ENCODE data around the gene ICAM1.
A peak's percentile ranks its signal among the peaks of the same experiment; 100 is the strongest.
"Not testable (repeated sequence)": the region's sequence is repeated elsewhere in the genome, so short reads cannot be mapped to it uniquely, and the experiment has no call there.

The ICAM1 gene

DNA sequence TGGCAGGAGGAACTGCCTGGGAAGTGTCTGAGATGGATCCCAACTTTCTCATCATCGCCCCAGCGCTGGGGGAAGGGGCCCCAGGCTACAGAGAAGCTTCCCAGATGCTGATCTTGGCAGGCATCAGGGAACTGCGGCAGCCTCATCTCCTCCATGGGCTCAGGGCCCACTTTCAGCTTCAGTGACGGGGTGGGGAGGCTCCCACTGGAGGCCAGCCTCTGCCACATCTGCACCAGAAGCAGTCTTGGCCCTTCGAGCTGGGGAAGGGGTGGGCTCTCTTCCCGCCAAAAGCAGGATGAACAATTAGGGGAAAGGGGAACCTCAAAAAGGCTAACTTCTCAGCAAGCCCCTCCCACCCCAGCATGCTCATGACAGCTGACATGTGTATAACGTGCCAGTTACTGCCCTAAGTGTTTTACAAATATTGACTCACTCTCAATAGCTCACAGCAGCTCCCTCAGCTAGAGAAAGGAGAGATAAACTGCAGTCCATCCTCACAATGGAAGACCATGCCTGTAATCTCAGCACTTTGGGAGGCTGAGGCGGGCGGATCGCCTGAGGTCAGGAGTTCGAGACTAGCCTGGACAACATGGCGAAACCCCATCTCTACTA is 32.6 kb upstream of the ICAM1 start:
- in situ Hi-C loops (cut with HindIII; ENCODE audit: low pct_ligation_motif_present, low pct_unique_long_range_greater_than_20kb, low sequenced_read_pairs): no loop called here
- no peak for DNase-seq

DNA sequence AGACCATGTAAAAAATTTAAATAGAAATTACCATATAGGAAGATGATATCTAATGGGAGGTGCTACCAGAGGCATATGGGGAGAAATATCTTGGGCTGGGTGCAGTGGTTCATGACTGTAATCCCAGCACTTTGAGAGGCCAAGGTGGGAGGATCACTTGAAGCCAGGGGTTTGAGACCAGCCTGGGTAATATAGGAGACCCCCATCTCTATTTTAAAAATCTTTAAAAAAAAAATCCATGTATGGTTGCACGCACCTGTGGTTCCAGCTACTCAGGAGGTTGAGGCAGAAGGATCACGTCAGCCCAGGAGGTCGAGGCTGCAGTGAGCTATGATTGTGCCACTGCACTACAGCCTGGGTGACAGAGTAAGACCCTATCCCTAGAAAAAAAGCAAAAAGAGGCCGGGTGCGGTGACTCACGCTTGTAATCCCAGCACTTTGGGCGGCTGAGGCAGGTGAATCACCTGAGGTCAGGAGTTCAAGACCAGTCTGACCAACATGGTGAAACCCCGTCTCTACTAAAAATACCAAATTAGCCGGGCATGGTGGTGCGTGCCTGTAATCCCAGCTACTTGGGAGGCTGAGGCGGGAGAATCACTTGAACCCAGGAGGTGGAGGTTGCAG is 29.0 kb upstream of the ICAM1 start:
- in situ Hi-C loops (cut with HindIII; ENCODE audit: low pct_ligation_motif_present, low pct_unique_long_range_greater_than_20kb, low sequenced_read_pairs); DNase-seq: not testable (repeated sequence)

DNA sequence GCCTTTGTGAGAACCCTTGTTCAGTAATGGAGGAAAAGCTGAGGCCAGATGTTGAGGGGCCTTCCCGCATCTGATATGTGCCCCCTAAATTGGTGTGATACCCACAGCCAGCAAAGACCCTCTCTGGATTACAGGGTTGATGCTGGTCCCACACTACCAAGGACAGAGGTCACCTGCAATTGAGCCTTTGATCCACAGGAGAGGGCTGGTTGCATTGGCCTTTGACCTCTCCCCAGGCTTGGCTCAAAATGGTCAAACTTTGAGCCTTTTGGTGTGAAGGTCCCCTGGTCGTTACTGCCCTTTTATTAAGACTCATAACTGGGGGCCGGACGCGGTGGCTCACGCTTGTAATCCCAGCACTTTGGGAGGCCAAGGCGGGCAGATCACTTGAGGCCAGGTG is 27.3 kb upstream of the ICAM1 start:
- no peak for DNase-seq
- in situ Hi-C loops (cut with HindIII; ENCODE audit: low pct_ligation_motif_present, low pct_unique_long_range_greater_than_20kb, low sequenced_read_pairs): no loop called here

DNA sequence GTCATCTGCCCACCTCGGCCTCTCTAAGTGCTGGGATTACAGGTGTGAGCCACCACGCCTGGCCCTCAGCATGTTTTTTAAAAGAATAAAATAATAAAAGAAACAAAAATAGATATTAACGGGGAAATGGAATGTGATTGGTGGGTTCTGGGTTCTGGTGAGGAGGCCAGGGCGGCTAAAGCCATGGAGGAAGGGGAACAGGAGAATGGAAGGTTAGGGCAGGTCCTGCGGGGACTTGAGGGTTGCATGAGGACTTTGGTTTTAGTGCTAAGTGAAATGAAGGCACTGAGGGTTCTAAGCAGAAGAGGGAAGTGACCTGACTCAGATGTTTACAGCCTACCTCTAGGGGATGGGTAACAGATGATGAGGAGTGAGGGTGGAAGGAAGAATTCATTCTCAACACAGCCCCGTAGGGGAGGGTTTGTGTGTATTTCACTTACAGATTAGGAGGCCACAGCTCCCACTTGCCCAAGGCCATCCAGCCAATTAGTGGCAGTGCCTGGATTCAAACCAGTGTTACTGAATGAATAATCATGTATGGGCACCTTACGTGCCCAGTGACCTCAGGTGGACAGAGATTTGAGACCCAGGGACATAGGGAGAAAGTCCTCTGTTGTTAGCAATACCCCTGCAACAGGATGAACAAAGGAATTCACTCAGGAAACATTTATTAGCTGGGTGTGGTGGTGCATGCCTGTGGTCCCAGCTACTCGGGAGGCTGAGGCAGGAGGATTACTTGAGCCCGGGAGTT is 25.6 kb upstream of the ICAM1 start:
- no peak for DNase-seq
- in situ Hi-C loops (cut with HindIII; ENCODE audit: low pct_ligation_motif_present, low pct_unique_long_range_greater_than_20kb, low sequenced_read_pairs): no loop called here

DNA sequence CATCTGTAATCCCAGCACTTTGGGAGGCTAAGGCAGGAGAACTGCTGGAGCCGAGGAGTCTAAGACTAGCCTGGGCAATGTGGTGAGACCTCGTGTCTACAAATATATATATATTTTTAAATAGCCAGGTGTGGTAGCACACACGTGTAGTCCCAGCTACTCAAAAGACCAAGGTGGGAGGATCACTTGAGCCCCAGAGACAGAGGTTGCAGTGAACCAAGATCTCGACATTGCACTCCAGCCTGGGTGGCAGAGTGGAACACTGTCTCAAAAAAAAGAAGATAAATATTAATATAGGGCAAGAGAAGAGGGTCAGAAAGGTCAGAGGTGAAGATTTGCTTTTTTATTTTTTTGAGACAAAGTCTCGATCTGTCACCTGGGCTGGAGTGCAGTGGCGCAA is 24.4 kb upstream of the ICAM1 start:
- no peak for DNase-seq
- in situ Hi-C loops (cut with HindIII; ENCODE audit: low pct_ligation_motif_present, low pct_unique_long_range_greater_than_20kb, low sequenced_read_pairs): no loop called here

DNA sequence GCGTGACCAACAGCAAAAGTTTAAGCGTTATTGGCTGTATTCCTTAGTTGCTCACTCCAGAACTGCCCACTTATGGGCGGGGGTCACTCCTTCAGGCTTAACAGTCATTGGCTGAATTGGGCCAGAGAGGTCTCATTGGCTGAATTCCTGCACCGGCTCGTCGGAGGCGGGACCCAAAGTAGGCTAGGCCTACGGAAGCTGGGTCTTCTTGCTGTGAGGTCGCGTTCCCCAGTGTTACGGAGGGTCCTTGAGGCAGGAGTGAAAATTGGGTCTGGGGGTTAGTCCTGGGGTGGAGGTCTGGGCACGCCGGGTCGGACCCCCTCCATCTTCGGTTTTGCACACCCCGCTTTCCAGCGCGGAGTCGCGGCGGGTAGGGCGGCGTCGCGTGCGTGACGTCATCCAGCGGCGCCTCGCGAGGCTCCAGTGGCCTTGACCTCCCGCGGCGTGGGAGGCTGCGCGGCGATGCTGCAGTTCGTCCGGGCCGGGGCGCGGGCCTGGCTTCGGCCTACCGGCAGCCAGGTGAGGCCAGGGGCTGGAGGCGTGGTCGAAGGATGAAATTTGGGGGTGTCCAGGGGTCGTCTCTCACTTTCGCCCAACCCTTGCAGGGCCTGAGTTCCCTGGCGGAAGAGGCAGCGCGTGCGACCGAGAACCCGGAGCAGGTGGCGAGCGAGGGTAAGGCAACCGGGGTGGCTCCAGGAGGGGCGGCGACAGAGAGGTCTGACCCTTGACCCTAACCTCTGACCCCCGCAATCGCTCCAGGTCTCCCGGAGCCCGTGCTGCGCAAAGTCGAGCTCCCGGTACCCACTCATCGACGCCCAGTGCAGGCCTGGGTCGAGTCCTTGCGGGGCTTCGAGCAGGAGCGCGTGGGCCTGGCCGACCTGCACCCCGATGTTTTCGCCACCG is 18.9 kb upstream of the ICAM1 start, which contains the start of gene MRPL4:
TSS of gene MRPL4 (plus strand) at position 423 of the 903 bp plus-strand sequence. CDS start at position 463, 40 bp downstream.
- in situ Hi-C loops (cut with HindIII; ENCODE audit: low pct_ligation_motif_present, low pct_unique_long_range_greater_than_20kb, low sequenced_read_pairs): no loop called here
- peak; percentile 98 for DNase-seq

DNA sequence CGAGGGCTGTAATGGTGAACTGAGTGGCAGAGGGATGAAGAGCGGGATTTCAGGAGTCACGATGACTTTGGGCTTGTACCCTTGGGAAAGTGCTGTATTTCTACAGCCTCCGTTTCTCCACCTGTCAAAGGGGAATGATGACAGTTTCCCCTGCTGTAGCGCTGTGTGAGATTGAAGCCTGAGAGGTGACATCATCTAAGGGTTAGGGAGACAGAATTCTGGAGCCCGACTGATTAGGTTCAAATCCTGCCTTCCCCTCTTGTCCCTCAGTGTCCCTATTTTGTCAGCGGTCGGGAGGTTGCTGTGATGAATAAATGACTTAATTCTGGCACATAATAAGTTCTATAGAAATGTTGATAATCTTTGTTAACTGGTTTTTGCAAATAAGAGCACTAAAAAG is 18.2 kb upstream of the ICAM1 start:
- in situ Hi-C loops (cut with HindIII; ENCODE audit: low pct_ligation_motif_present, low pct_unique_long_range_greater_than_20kb, low sequenced_read_pairs): no loop called here
- no peak for DNase-seq

DNA sequence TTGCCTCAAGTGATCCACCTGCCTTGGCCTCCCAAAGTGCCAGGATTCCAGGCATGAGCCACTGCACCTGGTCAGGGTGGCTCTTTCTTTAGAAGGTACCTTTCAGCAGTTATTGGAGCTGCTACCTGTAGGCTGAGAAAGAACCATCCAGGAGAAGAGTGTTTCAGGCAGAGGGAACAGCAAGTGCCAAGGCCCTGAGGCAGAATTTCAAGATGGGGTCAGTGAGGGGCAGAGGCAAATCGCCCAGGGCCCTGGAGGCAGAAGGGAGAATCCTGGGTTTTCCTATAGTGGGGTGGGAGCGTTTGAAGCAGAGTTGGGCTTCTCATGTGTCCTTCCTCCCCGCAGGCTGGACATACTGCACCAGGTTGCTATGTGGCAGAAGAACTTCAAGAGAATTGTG is 16.7 kb upstream of the ICAM1 start:
- no peak for DNase-seq
- in situ Hi-C loops (cut with HindIII; ENCODE audit: low pct_ligation_motif_present, low pct_unique_long_range_greater_than_20kb, low sequenced_read_pairs): no loop called here

DNA sequence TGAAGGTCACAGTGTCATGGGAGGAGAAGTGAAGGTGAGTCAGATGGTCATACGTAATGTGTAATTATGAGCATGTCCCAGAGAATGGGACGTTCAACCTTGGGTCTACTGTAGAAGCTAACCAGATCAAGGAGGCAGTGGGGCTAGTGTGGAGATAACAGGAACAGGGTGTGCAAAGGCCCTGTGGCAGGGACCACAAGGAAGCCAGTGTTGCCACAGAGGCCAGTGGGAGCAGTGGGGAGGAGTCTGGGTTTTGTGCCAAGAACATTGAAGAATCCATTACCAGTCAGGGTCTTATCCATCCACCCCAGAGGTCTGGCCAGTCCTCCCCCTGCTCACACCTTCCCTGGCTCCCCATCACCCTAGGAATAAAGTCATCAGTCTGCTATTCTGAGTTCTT is 15.6 kb upstream of the ICAM1 start:
- in situ Hi-C loops (cut with HindIII; ENCODE audit: low pct_ligation_motif_present, low pct_unique_long_range_greater_than_20kb, low sequenced_read_pairs): no loop called here

DNA sequence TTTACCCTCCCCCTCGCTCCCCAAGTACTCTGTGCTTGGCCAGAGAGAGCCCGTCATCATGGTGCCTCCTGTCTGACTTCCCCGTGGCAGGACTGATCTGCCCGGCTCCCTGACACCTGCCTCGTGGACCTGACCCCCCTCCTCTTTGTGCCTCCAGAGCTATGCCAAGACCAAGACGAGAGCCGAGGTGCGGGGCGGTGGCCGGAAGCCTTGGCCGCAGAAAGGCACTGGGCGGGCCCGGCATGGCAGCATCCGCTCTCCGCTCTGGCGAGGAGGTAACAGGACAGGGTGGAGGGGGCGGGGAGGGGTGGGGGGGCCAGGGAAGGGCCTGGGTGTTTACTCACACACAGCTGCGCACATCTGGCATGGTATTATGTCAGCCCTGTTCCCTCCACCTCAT is 14.4 kb upstream of the ICAM1 start:
- in situ Hi-C loops (cut with HindIII; ENCODE audit: low pct_ligation_motif_present, low pct_unique_long_range_greater_than_20kb, low sequenced_read_pairs): no loop called here
- DNase-seq: no peak

More for the DNA sequence above, 15.6 kb upstream of the ICAM1 start:
- no peak for DNase-seq

DNA sequence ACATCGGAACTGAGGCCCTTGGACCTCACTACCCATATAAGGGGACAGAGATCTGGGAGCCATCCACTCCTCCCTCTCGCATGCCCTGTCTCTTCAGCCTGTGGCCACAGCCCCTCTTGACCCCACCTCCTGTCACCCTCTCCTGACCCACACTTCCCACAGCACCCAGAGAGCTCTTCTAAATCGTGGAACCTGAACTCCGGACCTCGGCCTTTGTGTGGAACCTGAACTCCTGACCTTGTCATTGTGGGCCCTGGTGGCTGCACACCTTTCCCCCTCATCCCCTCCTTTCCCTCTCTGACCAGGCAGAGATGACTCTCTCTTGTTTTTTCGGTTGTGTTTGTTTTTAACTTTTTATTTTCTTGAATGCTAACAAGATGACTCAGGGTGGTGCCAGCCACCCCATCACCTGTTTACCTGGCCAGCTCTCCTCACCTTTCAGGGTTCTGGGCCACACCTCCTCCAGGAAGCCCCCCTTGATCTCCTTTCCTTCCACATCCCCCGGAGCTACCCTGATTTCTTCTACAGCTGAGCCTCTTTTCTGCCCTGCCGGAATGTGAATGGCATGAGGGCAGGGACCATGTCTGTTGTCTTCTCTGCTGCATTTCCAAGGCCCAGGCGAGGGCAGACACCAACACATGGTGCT is 13.8 kb upstream of the ICAM1 start:
- in situ Hi-C loops (cut with HindIII; ENCODE audit: low pct_ligation_motif_present, low pct_unique_long_range_greater_than_20kb, low sequenced_read_pairs): no loop called here
- DNase-seq: no peak

DNA sequence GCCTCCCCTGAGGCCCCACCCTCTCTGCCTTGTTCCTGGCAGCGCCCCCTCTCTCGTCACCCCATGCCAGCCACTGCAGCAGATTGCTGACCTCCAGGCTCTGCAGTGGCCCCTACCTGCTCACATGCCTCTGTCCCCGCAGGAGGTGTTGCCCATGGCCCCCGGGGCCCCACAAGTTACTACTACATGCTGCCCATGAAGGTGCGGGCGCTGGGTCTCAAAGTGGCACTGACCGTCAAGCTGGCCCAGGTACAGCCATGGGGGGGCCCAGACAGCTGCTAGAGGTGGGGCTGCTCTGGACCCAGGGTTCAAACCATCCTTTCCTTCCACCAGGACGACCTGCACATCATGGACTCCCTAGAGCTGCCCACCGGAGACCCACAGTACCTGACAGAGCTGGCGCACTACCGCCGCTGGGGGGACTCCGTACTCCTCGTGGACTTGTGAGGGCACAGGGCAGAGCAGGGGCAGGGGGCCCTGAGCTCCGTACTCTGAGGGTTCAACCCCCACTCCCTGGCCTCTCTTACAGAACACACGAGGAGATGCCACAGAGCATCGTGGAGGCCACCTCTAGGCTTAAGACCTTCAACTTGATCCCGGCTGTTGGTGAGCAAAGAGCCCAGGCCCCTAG is 12.7 kb upstream of the ICAM1 start:
- DNase-seq: no peak
- in situ Hi-C loops (cut with HindIII; ENCODE audit: low pct_ligation_motif_present, low pct_unique_long_range_greater_than_20kb, low sequenced_read_pairs): no loop called here

DNA sequence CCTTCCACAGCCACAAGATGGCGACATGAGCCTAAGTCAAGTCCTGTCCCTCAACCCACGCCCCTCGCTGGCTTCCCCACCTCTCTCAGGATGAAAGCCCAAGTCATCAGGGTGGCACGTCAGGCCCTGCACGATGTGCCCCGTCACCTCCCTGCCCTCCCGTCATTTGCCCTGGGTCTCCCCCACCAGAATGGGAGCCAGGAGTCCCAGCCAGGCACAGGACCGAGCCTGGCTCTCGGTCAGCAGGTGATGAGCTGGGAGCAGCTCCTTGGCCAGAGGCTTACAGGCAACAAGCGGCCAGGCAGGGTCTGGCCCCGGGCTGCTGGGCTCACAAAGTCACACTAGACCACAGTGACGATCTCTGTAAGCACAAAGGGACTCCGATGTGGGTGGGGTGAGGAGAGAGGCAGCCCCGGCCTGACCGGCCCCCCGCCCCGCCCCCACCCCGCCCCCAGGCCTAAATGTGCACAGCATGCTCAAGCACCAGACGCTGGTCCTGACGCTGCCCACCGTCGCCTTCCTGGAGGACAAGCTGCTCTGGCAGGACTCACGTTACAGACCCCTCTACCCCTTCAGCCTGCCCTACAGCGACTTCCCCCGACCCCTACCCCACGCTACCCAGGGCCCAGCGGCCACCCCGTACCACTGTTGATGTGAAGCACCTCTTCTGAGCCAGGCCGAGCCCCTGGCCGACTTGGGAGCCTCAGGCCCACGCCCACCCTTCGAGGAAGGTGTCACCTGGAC is 11.6 kb upstream of the ICAM1 start:
- DNase-seq: peak; percentile 83
- in situ Hi-C loops (cut with HindIII; ENCODE audit: low pct_ligation_motif_present, low pct_unique_long_range_greater_than_20kb, low sequenced_read_pairs): no loop called here

DNA sequence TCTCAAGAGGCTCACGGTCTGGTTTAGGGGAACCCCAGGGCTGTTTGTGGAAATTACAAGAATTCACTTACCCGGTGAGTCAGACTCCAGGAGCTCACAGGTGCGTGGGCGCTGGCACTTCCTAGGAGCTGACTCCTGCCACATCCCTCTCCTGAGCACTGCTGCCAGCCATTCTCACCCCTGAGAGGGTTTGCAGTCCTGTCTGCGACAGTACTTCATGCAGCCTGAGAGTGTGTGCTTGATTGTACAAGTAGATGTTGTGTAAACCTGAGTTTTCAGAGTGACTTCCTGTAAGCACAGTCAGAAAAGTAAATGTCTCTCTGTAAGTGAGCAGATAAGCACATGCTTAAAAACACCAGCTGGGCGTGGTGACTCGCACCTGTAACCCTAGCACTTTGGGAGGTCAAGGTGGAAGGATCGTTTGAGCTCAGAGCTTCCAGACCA is 10.8 kb upstream of the ICAM1 start:
- in situ Hi-C loops (cut with HindIII; ENCODE audit: low pct_ligation_motif_present, low pct_unique_long_range_greater_than_20kb, low sequenced_read_pairs): no loop called here
- no peak for DNase-seq

DNA sequence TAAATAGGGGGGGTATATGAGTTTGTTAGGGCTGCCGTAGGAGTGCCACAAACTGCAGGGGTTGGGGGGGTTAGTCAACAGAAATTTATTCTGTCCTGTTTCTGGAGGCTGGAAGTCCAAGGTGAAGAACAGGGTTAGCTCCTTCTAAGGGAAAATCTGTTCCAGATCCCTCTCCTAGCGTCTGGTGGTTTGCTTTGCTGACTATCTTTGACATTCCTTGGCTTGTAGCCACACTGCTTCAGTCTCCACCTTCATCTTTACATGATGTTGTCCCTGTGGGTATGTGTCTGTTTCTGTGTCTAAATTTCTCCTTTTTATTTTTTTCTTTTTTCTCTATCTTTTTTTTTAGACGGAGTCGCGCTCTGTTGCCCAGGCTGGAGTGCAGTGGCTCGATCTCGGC is 8.1 kb upstream of the ICAM1 start:
- no peak for DNase-seq
- in situ Hi-C loops (cut with HindIII; ENCODE audit: low pct_ligation_motif_present, low pct_unique_long_range_greater_than_20kb, low sequenced_read_pairs): no loop called here

DNA sequence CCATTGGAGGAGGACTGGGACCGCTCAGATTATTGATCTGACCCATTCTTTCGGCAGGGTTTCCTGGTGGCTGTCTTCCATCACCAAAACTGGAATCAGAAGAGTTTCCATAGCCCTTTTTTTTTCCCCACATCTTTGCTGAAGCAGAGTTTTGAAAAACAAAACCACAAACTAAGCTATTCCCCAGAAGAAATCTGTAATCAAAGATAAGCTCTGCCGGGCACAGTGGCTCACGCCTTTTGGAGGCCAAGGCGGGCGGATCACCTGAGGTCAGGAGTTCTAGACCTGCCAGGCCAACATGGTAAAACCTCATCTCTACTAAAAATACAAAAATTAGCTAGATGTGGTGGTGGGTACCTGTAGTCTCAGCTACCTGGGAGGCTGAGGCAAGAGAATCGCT is 4.2 kb upstream of the ICAM1 start:
- DNase-seq: no peak
- in situ Hi-C loops (cut with HindIII; ENCODE audit: low pct_ligation_motif_present, low pct_unique_long_range_greater_than_20kb, low sequenced_read_pairs): no loop called here

DNA sequence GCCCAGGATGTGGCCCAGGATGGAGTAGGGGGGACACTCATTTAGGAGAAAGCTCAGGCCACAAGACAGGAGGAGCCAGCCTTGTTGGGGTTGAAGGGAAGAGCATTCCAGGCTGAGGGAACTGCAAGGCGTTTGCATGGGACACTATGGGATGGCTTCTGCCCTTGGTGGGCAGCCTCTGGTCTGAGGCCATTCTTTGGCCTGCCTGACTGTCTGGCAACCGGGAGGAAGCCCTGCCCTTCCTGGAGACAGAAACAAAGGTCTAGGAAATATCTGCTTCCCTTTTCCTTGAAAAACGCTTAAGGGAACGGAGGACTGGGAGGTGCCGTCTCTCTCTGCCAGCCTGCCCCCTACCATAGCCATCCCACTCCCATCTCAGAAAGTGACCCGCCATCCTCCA is 2.8 kb upstream of the ICAM1 start:
- DNase-seq: no peak
- in situ Hi-C loops (cut with HindIII; ENCODE audit: low pct_ligation_motif_present, low pct_unique_long_range_greater_than_20kb, low sequenced_read_pairs): no loop called here

Measured in ACHN (cell line).